Measurements from ENCODE around the gene TLE4.

DNA sequence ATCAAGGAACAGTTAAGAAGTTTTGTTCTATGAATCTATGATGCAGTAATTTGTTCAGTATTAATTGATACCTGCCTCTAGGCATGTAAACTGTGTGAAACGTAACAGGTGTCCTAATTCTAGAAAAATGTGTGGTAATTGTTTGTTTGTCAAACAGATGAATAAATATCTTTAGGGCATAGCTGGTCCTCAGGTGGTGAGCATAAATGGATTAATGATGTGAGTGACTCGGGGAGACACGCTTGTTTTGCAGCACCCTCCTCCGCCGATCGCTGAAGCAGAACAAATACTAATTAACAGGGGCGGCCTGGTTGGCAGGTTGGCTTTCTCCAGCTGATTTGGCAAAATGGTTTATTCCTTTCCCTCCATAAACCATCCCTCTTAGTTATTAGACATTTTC is 88.8 kb downstream of the TLE4 start:
- TF ChIP-seq, protein P1, sequence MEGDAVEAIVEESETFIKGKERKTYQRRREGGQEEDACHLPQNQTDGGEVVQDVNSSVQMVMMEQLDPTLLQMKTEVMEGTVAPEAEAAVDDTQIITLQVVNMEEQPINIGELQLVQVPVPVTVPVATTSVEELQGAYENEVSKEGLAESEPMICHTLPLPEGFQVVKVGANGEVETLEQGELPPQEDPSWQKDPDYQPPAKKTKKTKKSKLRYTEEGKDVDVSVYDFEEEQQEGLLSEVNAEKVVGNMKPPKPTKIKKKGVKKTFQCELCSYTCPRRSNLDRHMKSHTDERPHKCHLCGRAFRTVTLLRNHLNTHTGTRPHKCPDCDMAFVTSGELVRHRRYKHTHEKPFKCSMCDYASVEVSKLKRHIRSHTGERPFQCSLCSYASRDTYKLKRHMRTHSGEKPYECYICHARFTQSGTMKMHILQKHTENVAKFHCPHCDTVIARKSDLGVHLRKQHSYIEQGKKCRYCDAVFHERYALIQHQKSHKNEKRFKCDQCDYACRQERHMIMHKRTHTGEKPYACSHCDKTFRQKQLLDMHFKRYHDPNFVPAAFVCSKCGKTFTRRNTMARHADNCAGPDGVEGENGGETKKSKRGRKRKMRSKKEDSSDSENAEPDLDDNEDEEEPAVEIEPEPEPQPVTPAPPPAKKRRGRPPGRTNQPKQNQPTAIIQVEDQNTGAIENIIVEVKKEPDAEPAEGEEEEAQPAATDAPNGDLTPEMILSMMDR (IDR thresholded peaks at IDR 0.05; ENCODE audit: insufficient read depth, low read length): no peak
- TF ChIP-seq SPI1 (IDR thresholded peaks at IDR 0.05; ENCODE audit: borderline replicate concordance, low read depth): no peak

All from HL-60 (cell line).